ENCODE results near the gene TFE3.
"Not testable (repeated sequence)": the region's sequence is repeated elsewhere in the genome, so short reads cannot be mapped to it uniquely, and the experiment has no call there.

The TFE3 gene

GRCh38 chrX:49001521-49002090 lies 41.6 kb downstream of the TFE3 start:
- peak; percentile 54 for DNase-seq (ENCODE audit: low read depth, low spot score)

- no peak for DNase-seq (ENCODE audit: low read depth, low spot score)
These were observed 42.5 kb downstream of the TFE3 start for GRCh38 chrX:49000636-49001035.

GRCh38 chrX:48999030-48999429 lies 44.1 kb downstream of the TFE3 start:
- no peak for DNase-seq (ENCODE audit: low read depth, low spot score)

GRCh38 chrX:48998391-48998790 lies 44.8 kb downstream of the TFE3 start:
- DNase-seq (ENCODE audit: low read depth, low spot score): no peak

- no peak for DNase-seq (ENCODE audit: low read depth, low spot score)
These were observed 45.3 kb downstream of the TFE3 start for GRCh38 chrX:48997865-48998264.

- no peak for DNase-seq (ENCODE audit: low read depth, low spot score)
These were observed 45.7 kb downstream of the TFE3 start for GRCh38 chrX:48997455-48997854.

- no peak for DNase-seq (ENCODE audit: low read depth, low spot score)
These were observed 46.2 kb downstream of the TFE3 start for GRCh38 chrX:48996969-48997368.

- no peak for DNase-seq (ENCODE audit: low read depth, low spot score)
These were observed 50.8 kb downstream of the TFE3 start for GRCh38 chrX:48992341-48992740.

- no peak for DNase-seq (ENCODE audit: low read depth, low spot score)
These were observed 53.7 kb downstream of the TFE3 start for GRCh38 chrX:48989483-48989882.

GRCh38 chrX:48983896-48984295 lies 59.3 kb downstream of the TFE3 start:
- no peak for DNase-seq (ENCODE audit: low read depth, low spot score)

- DNase-seq (ENCODE audit: low read depth, low spot score): no peak
These were observed 60.1 kb downstream of the TFE3 start for GRCh38 chrX:48983081-48983480.

- DNase-seq (ENCODE audit: low read depth, low spot score): no peak
These were observed 62.0 kb downstream of the TFE3 start for GRCh38 chrX:48981178-48981577.

- DNase-seq (ENCODE audit: low read depth, low spot score): not testable (repeated sequence)
These were observed 62.8 kb downstream of the TFE3 start for GRCh38 chrX:48980341-48980740.
